Right ventricle myocardium superior (tissue), 1 donor: Measurements from ENCODE around the gene MPND. TPM values are rescaled to one million over a fixed set of nuclear protein-coding genes. Genes with fewer than 3 reads are reported as not detected.

Experiments
- total RNA-seq: library from RNA; stranded (reverse); fragmentation: NEBNext Ultra II Directional; extraction: Animal tissue kit (Norgen Biotek cat#: 25700); gene quantifications from one replicate; pipeline ENCODE4 v1.2.1, GENCODE V29; 2021
- donor health status: DM: no; HTN: yes; CAD: no; lungs with severe emphysema.

MPND gene
- total RNA-seq, 1 donor from 2014 or later, result 16.6 TPM

Other genes starting within 250 kb of the MPND start
- 136 TPM for gene MAP2K2, start 219.4 kb upstream of the MPND start, total RNA-seq
- not detected for gene CREB3L3, start 189.9 kb upstream of the MPND start, total RNA-seq
- gene SIRT6, start 161.0 kb upstream of the MPND start, total RNA-seq, result 9.4 TPM
- gene ANKRD24, start 160.9 kb upstream of the MPND start, total RNA-seq, result 0.08 TPM
- 0.51 TPM for gene EBI3, start 114.0 kb upstream of the MPND start, total RNA-seq
- 7.8 TPM for gene YJU2, start 96.5 kb upstream of the MPND start, total RNA-seq
- gene SHD, start 64.3 kb upstream of the MPND start, total RNA-seq, result not detected
- 0.24 TPM for gene TMIGD2, start 41.2 kb upstream of the MPND start, total RNA-seq
- not detected for gene FSD1, start 39.0 kb upstream of the MPND start, total RNA-seq
- gene STAP2, start 4.7 kb upstream of the MPND start, total RNA-seq, result 1.6 TPM
- gene SH3GL1, start 57.0 kb downstream of the MPND start, total RNA-seq, result 18.6 TPM
- gene CHAF1A, start 59.1 kb downstream of the MPND start, total RNA-seq, result 5.4 TPM
- gene UBXN6, start 114.2 kb downstream of the MPND start, total RNA-seq, result 120 TPM
- 27.8 TPM for gene HDGFL2, start 128.7 kb downstream of the MPND start, total RNA-seq
- gene PLIN4, start 174.9 kb downstream of the MPND start, total RNA-seq, result 239 TPM
- gene PLIN5, start 191.7 kb downstream of the MPND start, total RNA-seq, result 64.6 TPM
- gene LRG1, start 196.5 kb downstream of the MPND start, total RNA-seq, result 0.22 TPM
- 15.0 TPM for gene SEMA6B, start 216.1 kb downstream of the MPND start, total RNA-seq